Measurements from ENCODE around the gene MYO1D. TPM values are rescaled to one million over a fixed set of nuclear protein-coding genes. Genes with fewer than 3 reads are reported as not detected.

MYO1D gene
- total RNA-seq, 1 experiment from 2014 or later, result 40.8 TPM

DNA sequence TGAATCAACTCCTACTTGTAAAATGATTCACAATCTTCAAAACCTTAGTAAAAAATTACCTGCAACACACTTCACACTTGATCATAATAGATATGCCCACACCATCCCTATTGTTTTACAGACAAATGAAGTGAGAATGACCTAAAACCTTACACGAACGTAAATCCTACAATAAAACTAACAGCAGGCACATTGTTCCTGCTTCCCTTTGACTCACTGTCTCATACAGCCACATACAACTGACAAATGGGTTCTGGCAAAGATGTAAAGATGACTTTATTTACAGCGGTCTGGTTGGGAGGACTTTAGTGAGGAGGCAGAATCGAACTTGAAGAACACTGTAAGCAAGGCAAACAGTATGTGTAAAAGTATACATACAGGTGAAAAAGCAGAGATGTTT, 188.7 kb downstream of the MYO1D start:
- intact Hi-C loops (cut with micrococcal nuclease; ENCODE audit: unreplicated experiment), result no loop called here
- H3K4me3 ChIP-seq, result no peak overlapping the region
- no peak overlapping the region for H3K27ac ChIP-seq
- ChIA-PET POLR2A (ENCODE audit: unreplicated experiment) (no interaction called here), CTCF (no interaction called here)
- H3F3A ChIP-seq (ENCODE audit: insufficient read depth, low read depth), result no peaks in the 10 kb centered on the region
- H3K79me2 ChIP-seq (ENCODE audit: low read depth), result no peaks in the 10 kb centered on the region
- H3K27me3 ChIP-seq (ENCODE audit: insufficient read depth, low read depth), result no peaks in the 10 kb centered on the region
- no peaks in the 10 kb centered on the region for H3K4me1 ChIP-seq (replicated peaks; ENCODE audit: insufficient read depth)
- H3K36me3 ChIP-seq (ENCODE audit: low read depth), result no peaks in the 10 kb centered on the region
- no peak overlapping the region for H3K4me2 ChIP-seq
- no peaks in the 10 kb centered on the region for H3K9me2 ChIP-seq (ENCODE audit: insufficient read depth)
- H3K9me3 ChIP-seq (ENCODE audit: insufficient read depth, low read depth), result no peaks in the 10 kb centered on the region
- TF ChIP-seq, protein P1, sequence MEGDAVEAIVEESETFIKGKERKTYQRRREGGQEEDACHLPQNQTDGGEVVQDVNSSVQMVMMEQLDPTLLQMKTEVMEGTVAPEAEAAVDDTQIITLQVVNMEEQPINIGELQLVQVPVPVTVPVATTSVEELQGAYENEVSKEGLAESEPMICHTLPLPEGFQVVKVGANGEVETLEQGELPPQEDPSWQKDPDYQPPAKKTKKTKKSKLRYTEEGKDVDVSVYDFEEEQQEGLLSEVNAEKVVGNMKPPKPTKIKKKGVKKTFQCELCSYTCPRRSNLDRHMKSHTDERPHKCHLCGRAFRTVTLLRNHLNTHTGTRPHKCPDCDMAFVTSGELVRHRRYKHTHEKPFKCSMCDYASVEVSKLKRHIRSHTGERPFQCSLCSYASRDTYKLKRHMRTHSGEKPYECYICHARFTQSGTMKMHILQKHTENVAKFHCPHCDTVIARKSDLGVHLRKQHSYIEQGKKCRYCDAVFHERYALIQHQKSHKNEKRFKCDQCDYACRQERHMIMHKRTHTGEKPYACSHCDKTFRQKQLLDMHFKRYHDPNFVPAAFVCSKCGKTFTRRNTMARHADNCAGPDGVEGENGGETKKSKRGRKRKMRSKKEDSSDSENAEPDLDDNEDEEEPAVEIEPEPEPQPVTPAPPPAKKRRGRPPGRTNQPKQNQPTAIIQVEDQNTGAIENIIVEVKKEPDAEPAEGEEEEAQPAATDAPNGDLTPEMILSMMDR (conservative IDR thresholded peaks at IDR 0.05), result no peak
- no peak for TF ChIP-seq EZH2 (IDR thresholded peaks at IDR 0.05; ENCODE audit: low read depth)
- DNase-seq, result no peak
- H4K20me1 ChIP-seq (ENCODE audit: insufficient read depth), result no peaks in the 10 kb centered on the region
- no peak overlapping the region for H2AFZ ChIP-seq
- no TSS peak for BruUV-seq (replicated peaks)

- H3K27me3 ChIP-seq (ENCODE audit: insufficient read depth, low read depth), result no peaks in the 10 kb centered on the region
- no peak overlapping the region for H3K27ac ChIP-seq
- intact Hi-C loops (cut with micrococcal nuclease; ENCODE audit: unreplicated experiment), result no loop called here
- TF ChIP-seq, protein P1 (conservative IDR thresholded peaks at IDR 0.05), result no peak
- TF ChIP-seq EZH2 (IDR thresholded peaks at IDR 0.05; ENCODE audit: low read depth), result no peak
- no peaks in the 10 kb centered on the region for H3K36me3 ChIP-seq (ENCODE audit: low read depth)
- no peaks in the 10 kb centered on the region for H3K4me1 ChIP-seq (replicated peaks; ENCODE audit: insufficient read depth)
- no peak overlapping the region for H3K4me2 ChIP-seq
- no peaks in the 10 kb centered on the region for H3F3A ChIP-seq (ENCODE audit: insufficient read depth, low read depth)
- DNase-seq, result no peak
- H4K20me1 ChIP-seq (ENCODE audit: insufficient read depth), result no peaks in the 10 kb centered on the region
- ChIA-PET POLR2A (ENCODE audit: unreplicated experiment) (no interaction called here), CTCF (no interaction called here)
- H3K9me3 ChIP-seq (ENCODE audit: insufficient read depth, low read depth), result no peaks in the 10 kb centered on the region
- H3K79me2 ChIP-seq (ENCODE audit: low read depth), result no peaks in the 10 kb centered on the region
- BruUV-seq (replicated peaks), result no TSS peak
- no peaks in the 10 kb centered on the region for H3K9me2 ChIP-seq (ENCODE audit: insufficient read depth)
- H3K4me3 ChIP-seq, result no peak overlapping the region
- no peak overlapping the region for H2AFZ ChIP-seq
Observed at GRCh38 chr17:32684087-32684958, 192.6 kb downstream of the MYO1D start.

DNA sequence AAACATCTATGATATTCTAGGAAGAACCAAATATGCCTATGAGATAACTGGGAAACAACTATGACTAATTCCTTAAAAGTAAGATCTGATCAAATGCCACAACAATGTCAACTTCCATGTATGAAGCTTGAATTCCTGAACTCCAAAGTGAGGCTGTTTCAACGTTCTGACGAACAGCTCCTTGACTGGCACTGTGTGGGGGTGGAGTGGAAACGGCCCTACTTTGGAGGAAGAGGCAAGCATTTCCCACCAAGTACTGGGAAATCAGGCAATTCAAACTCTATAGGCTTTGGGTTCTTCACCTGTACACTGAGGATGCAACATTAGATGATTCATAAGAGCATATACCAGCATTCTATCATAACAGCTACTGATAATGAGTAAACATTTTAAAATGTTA, 203.0 kb downstream of the MYO1D start:
- Histone ChIP-seq H4K20me1 (ENCODE audit: insufficient read depth) (no peaks in the 10 kb centered on the region), H3K36me3 (ENCODE audit: low read depth) (no peaks in the 10 kb centered on the region), H2AFZ (no peak overlapping the region), H3K9me3 (ENCODE audit: insufficient read depth, low read depth) (no peaks in the 10 kb centered on the region), H3K4me3 (no peak overlapping the region), H3K9me2 (ENCODE audit: insufficient read depth) (no peaks in the 10 kb centered on the region), H3F3A (ENCODE audit: insufficient read depth, low read depth) (no peaks in the 10 kb centered on the region), H3K4me1 (replicated peaks; ENCODE audit: insufficient read depth) (no peaks in the 10 kb centered on the region), H3K4me2 (no peak overlapping the region), H3K27me3 (ENCODE audit: insufficient read depth, low read depth) (no peaks in the 10 kb centered on the region), H3K27ac (no peak overlapping the region), H3K79me2 (ENCODE audit: low read depth) (no peaks in the 10 kb centered on the region)
- TF ChIP-seq, protein P1 (conservative IDR thresholded peaks at IDR 0.05), result no peak
- intact Hi-C loops (cut with micrococcal nuclease; ENCODE audit: unreplicated experiment), result no loop called here
- CTCF ChIA-PET, result no interaction called here
- no TSS peak for BruUV-seq (replicated peaks)
- POLR2A ChIA-PET (ENCODE audit: unreplicated experiment), result no interaction called here
- no peak for DNase-seq
